Endothelial cell of umbilical vein (primary cell): ENCODE results near the gene LFNG. TPM values are rescaled to one million over a fixed set of nuclear protein-coding genes. Genes with fewer than 3 reads are reported as not detected.

Source experiments
- BruUV-seq: library from RNA; stranded (reverse); fragments of 400-500 nt; replicated peaks from 2 replicates; lab custom pipeline; 2021; lab: Mats Ljungman, UMichigan
- CTCF ChIA-PET: fragments of 300-600, 350-600 bp; sonication (Branson Sonifier 250); formaldehyde crosslinking; loops from one replicate; lab custom pipeline; 2021; ENCODE audit warnings: antibody characterized with exemption, inconsistent platforms; lab: Charles Lee
- POLR2A ChIA-PET: fragments of 300-600, 350-600 bp; sonication (Branson Sonifier 250); formaldehyde crosslinking; loops from one replicate; lab custom pipeline; 2021; ENCODE audit warnings: antibody characterized with exemption, inconsistent platforms; lab: Charles Lee
- DNase-seq: peaks from one replicate; pipeline ENCODE4 v3.0.0-alpha.2; 2011; ENCODE audit warnings: low read depth, low spot score
- FAIRE-seq: peaks from 2 replicates; lab custom pipeline; 2011; peaks lifted over from hg19 to GRCh38; lab: Jason Lieb, UNC
- H2AFZ ChIP-seq: 2 replicates; pipeline ENCODE4 v1.6.0; 2012; ENCODE audit warnings: low read depth, low read length, control low read depth, inconsistent platforms
- H3K27ac ChIP-seq: 2 replicates; pipeline ENCODE4 v1.5.1; 2011; ENCODE audit warnings: low read depth, mild to moderate bottlenecking, control low read depth, low read length, moderate library complexity; ENCODE audit not compliant: insufficient read depth
- H3K27me3 ChIP-seq, 2 experiments: 2 replicates each; pipeline versions ENCODE4 v1.6.0 to v1.6.1; 2011; ENCODE audit warnings: low read length in 2 of 2, mixed read lengths in 1 of 2; ENCODE audit not compliant: control insufficient read depth in 2 of 2, insufficient read depth in 2 of 2
- H3K36me3 ChIP-seq, 2 experiments: 2 replicates in 1 of 2; 3 replicates in 1 of 2; pipeline ENCODE4 v1.5.1; 2011; ENCODE audit warnings: low read length in 2 of 2, mild to moderate bottlenecking in 1 of 2, moderate library complexity in 1 of 2; ENCODE audit not compliant: control insufficient read depth in 2 of 2, insufficient read depth in 2 of 2; ENCODE audit errors: extremely low read depth in 1 of 2
- H3K4me1 ChIP-seq: 3 replicates; pipeline ENCODE4 v1.5.1; 2011; ENCODE audit warnings: mild to moderate bottlenecking, low read length; ENCODE audit not compliant: control insufficient read depth, insufficient read depth; ENCODE audit errors: extremely low read depth
- H3K4me2 ChIP-seq: 2 replicates; pipeline ENCODE4 v1.6.1; 2011; ENCODE audit warnings: low read length, control low read depth, mixed read lengths; ENCODE audit not compliant: insufficient read depth
- H3K4me3 ChIP-seq, 3 experiments: fragments of 200-600 bp in 1 of 3; sonication (generic), shearing (Covaris generic) in 1 of 3; replicated peaks in 1 of 3; 2 replicates each; pipeline ENCODE4 v1.5.1; 2011 to 2016; ENCODE audit warnings: control low read depth in 3 of 3, low read length in 3 of 3, mild to moderate bottlenecking in 2 of 3, inconsistent platforms in 1 of 3, low read depth in 1 of 3, moderate library complexity in 1 of 3; ENCODE audit not compliant: insufficient read depth in 1 of 3
- H3K79me2 ChIP-seq: 2 replicates; pipeline ENCODE4 v1.6.0; 2012; ENCODE audit warnings: low read length, inconsistent platforms; ENCODE audit not compliant: control insufficient read depth, insufficient read depth
- H3K9ac ChIP-seq: replicated peaks from 2 replicates; pipeline ENCODE3; 2011; ENCODE audit warnings: low read length, control low read depth; ENCODE audit not compliant: insufficient read depth; ENCODE audit errors: extremely low read depth
- H3K9me1 ChIP-seq: replicated peaks from 3 replicates; pipeline ENCODE4 v1.6.0; 2011; ENCODE audit warnings: mild to moderate bottlenecking, low read length; ENCODE audit not compliant: control insufficient read depth, insufficient read depth; ENCODE audit errors: extremely low read depth
- H3K9me3 ChIP-seq: replicated peaks from 2 replicates; pipeline ENCODE4 v1.5.1; 2012; ENCODE audit warnings: low read length, inconsistent platforms; ENCODE audit not compliant: control insufficient read depth, insufficient read depth
- H4K20me1 ChIP-seq: replicated peaks from 2 replicates; pipeline ENCODE3; 2011; ENCODE audit warnings: mild to moderate bottlenecking, low read length; ENCODE audit not compliant: control insufficient read depth, insufficient read depth; ENCODE audit errors: extremely low read depth
- CTCF ChIP-seq, 2 donors: IDR thresholded peaks; 1 replicate in 1 of 2; 2 replicates in 1 of 2; pipeline ENCODE4 v1.5.1; 2011; ENCODE audit warnings: low read length in 2 of 2, mild to moderate bottlenecking in 2 of 2, moderate library complexity in 2 of 2, control low read depth in 1 of 2, inconsistent platforms in 1 of 2, low read depth in 1 of 2; ENCODE audit not compliant: insufficient read depth in 1 of 2; ENCODE audit errors: extremely low read depth in 1 of 2
- FOS ChIP-seq: IDR thresholded peaks from 2 replicates; pipeline ENCODE4 v1.6.1; 2011; ENCODE audit warnings: mild to moderate bottlenecking, low read length, moderate library complexity, borderline replicate concordance; ENCODE audit not compliant: insufficient read depth
- GATA2 ChIP-seq: IDR thresholded peaks from 2 replicates; pipeline ENCODE4 v1.7.0; 2011; ENCODE audit warnings: low read depth, mild to moderate bottlenecking, moderate library complexity, mixed read lengths, low read length; ENCODE audit not compliant: insufficient read length, insufficient read depth
- JUN ChIP-seq: IDR thresholded peaks from 2 replicates; pipeline ENCODE4 v1.6.1; 2011; ENCODE audit warnings: borderline replicate concordance, low read depth; ENCODE audit not compliant: insufficient read length, insufficient read depth
- POLR2AphosphoS5 ChIP-seq: IDR thresholded peaks from 2 replicates; pipeline ENCODE4 v1.6.1; 2012; ENCODE audit warnings: low read depth, mild to moderate bottlenecking, control low read depth, low read length, moderate library complexity; ENCODE audit not compliant: insufficient read depth
- dilution Hi-C: fragments of 300-500 bp; cut with MboI; formaldehyde crosslinking; loops from one replicate; pipeline ENCODE4 v1.15.0; 2019; ENCODE audit warnings: low sequenced_read_pairs; ENCODE audit not compliant: extremely low pct_ligation_motif_present
- intact Hi-C: fragments of 100-400 bp; cut with micrococcal nuclease; formaldehyde crosslinking; loops from one replicate; pipeline ENCODE4 v1.10.0; 2022
- polyA plus RNA-seq, 4 experiments: library from polyadenylated mRNA; depleted of rRNA in 3 of 4; stranded (reverse) in 3 of 4; unstranded in 1 of 4; fragments of >200 nt; gene quantifications; 2 replicates each; pipeline versions ENCODE4 v1.2.1 to v1.2.3, GENCODE V29; 2011 to 2012; ENCODE audit warnings: missing spikeins in 1 of 4
- total RNA-seq: library from RNA; stranded (reverse); gene quantifications from 2 replicates; pipeline ENCODE4 v1.2.3, GENCODE V29; 2021

Gene LFNG
- total and polyA plus RNA-seq, 2 donors (not counting 3 experiments of a cell fraction or from before 2014, with no cell fraction given), result 12.6 to 13.1 TPM

GRCh38 chr7:2477447-2478398 is 41.9 kb upstream of the LFNG start:
- H3K36me3 ChIP-seq, result no peaks in the 10 kb centered on the region
- no TSS peak for BruUV-seq
- intact Hi-C loops (loop anchor here (1.0 to 10.0 kb wide), 5 partner anchors 43 to 204 kb away; partner anchors contain the start of genes BRAT1 and TTYH3), dilution Hi-C loops (no loop called here)
- no peaks in the 10 kb centered on the region for H3K9me3 ChIP-seq
- H3K4me3 ChIP-seq, result no peak overlapping the region
- H3K9me1 ChIP-seq, result no peaks in the 10 kb centered on the region
- ChIA-PET POLR2A (no interaction called here), CTCF (interaction anchor here (0.5 to 3.1 kb wide), 11 partner anchors 9 to 204 kb away, joined by 3 to 12 read pairs (median 3); no protein-coding TSS in a partner anchor)
- peak overlapping the region; percentile 78 for H2AFZ ChIP-seq
- H3K27ac ChIP-seq, result no peak overlapping the region
- H3K9ac ChIP-seq, result no peak overlapping the region
- H3K79me2 ChIP-seq, result no peaks in the 10 kb centered on the region
- no peak for TF ChIP-seq FOS
- TF ChIP-seq GATA2, result no peak
- TF ChIP-seq CTCF (IDR thresholded peaks at IDR 0.05; ENCODE audit: extremely low read depth in 1 of 2, insufficient read depth in 1 of 2, low read depth in 1 of 2, low read length in 2 of 2), result peak; percentile 81 to 95
- TF ChIP-seq POLR2AphosphoS5, result peak; percentile 23
- TF ChIP-seq JUN, result no peak
- H4K20me1 ChIP-seq, result no peaks in the 10 kb centered on the region
- H3K4me2 ChIP-seq, result no peak overlapping the region
- H3K27me3 ChIP-seq, result peaks cover 0 to 4% of the 10 kb centered on the region in 2 experiments
- FAIRE-seq (peak; percentile 80), DNase-seq (peak; percentile 53)
- no peaks in the 10 kb centered on the region for H3K4me1 ChIP-seq
